Suprapubic skin (tissue), 3 donors: ENCODE data around the gene ANO8.

Experiments
- CTCF ChIP-seq, 2 donors: fragments of 200-600 bp in 1 of 2; fragments of 450-650 bp in 1 of 2; sonication (generic) in 1 of 2; IDR thresholded peaks; one replicate each; pipeline ENCODE4 v1.5.1; 2016 to 2019; ENCODE audit warnings: antibody characterized with exemption in 2 of 2, mild to moderate bottlenecking in 1 of 2, moderate library complexity in 1 of 2
- POLR2A ChIP-seq, 2 donors: fragments of 450-650 bp; IDR thresholded peaks; one replicate each; pipeline ENCODE4 v1.6.1; 2017; ENCODE audit warnings: antibody characterized with exemption in 2 of 2, mild to moderate bottlenecking in 2 of 2, moderate library complexity in 2 of 2

GRCh38 chr19:17304386-17305215, 30.1 kb downstream of the ANO8 start:
- TF ChIP-seq CTCF (IDR thresholded peaks at IDR 0.05) (no peak), POLR2A (IDR thresholded peaks at IDR 0.05) (no peak)
